H1 (cell line): ENCODE measurements around the gene ATP1B3. TPM values are rescaled to one million over a fixed set of nuclear protein-coding genes. Genes with fewer than 3 reads are reported as not detected.
A peak's percentile ranks its signal among the peaks of the same experiment; 100 is the strongest.

ENCODE experiments used
- CTCF ChIA-PET: fragments of 300-600 bp; sonication (Branson Sonifier 250); formaldehyde crosslinking; loops from one replicate; lab custom pipeline; 2021; ENCODE audit not compliant: partially characterized antibody; lab: Charles Lee
- POLR2A ChIA-PET: fragments of 300-600 bp; sonication (Branson Sonifier 250); formaldehyde crosslinking; loops from one replicate; lab custom pipeline; 2021; ENCODE audit warnings: inconsistent platforms; ENCODE audit not compliant: partially characterized antibody; lab: Charles Lee
- DNase-seq, 2 experiments: peaks; one replicate each; pipeline versions ENCODE4 v3.0.0 to v3.0.0-alpha.2; 2010 to 2022; ENCODE audit warnings: low spot score in 2 of 2, low read depth in 1 of 2, mixed read lengths in 1 of 2
- FAIRE-seq: peaks from 2 replicates; lab custom pipeline; 2011; peaks lifted over from hg19 to GRCh38; lab: Jason Lieb, UNC
- H2AFZ ChIP-seq: 2 replicates; pipeline ENCODE4 v1.8.1; 2012; ENCODE audit warnings: low read length, inconsistent platforms
- H2AK5ac ChIP-seq: 2 replicates; pipeline ENCODE4 v1.6.1; 2013; ENCODE audit warnings: low read depth, low read length
- H2BK120ac ChIP-seq: replicated peaks from 2 replicates; pipeline ENCODE3; 2013; ENCODE audit warnings: low read depth, low read length, inconsistent platforms
- H2BK12ac ChIP-seq: 2 replicates; pipeline ENCODE4 v1.6.1; 2013; ENCODE audit warnings: low read depth, low read length
- H2BK15ac ChIP-seq: 2 replicates; pipeline ENCODE4 v1.6.1; 2013; ENCODE audit warnings: low read length
- H2BK20ac ChIP-seq: 2 replicates; pipeline ENCODE4 v1.6.1; 2013; ENCODE audit warnings: low read length
- H2BK5ac ChIP-seq: 2 replicates; pipeline ENCODE4 v1.6.1; 2013; ENCODE audit warnings: low read depth, low read length
- H3K14ac ChIP-seq: 2 replicates; pipeline ENCODE4 v1.6.1; 2013; ENCODE audit warnings: inconsistent platforms; ENCODE audit not compliant: insufficient read length
- H3K18ac ChIP-seq: 2 replicates; pipeline ENCODE4 v1.6.1; 2013; ENCODE audit warnings: low read length; ENCODE audit errors: extremely low read depth
- H3K23ac ChIP-seq: 2 replicates; pipeline ENCODE4 v1.6.1; 2013; ENCODE audit warnings: inconsistent platforms; ENCODE audit not compliant: insufficient read length
- H3K23me2 ChIP-seq: 2 replicates; pipeline ENCODE4 v1.6.1; 2013; ENCODE audit warnings: low read depth, low read length
- H3K27ac ChIP-seq: 2 replicates; pipeline ENCODE4 v1.6.1; 2011; ENCODE audit warnings: low read depth, low read length, inconsistent platforms
- H3K27me3 ChIP-seq, 4 experiments: replicated peaks in 1 of 4; 1 replicate in 1 of 4; 2 replicates in 3 of 4; pipeline versions ENCODE4 v1.6.1 to v1.8.1; 2011 to 2013; ENCODE audit warnings: low read length in 3 of 4, mild to moderate bottlenecking in 3 of 4, inconsistent platforms in 2 of 4, mixed read lengths in 2 of 4, moderate library complexity in 1 of 4; ENCODE audit not compliant: control insufficient read depth in 3 of 4, insufficient read depth in 3 of 4; ENCODE audit errors: extremely low read depth in 1 of 4
- H3K36me3 ChIP-seq, 4 experiments: 2 replicates each; pipeline versions ENCODE4 v1.6.1 to v1.8.1; 2011 to 2013; ENCODE audit warnings: mild to moderate bottlenecking in 4 of 4, low read length in 3 of 4, moderate library complexity in 2 of 4, control low read depth in 1 of 4, inconsistent platforms in 1 of 4; ENCODE audit not compliant: insufficient read depth in 4 of 4, control insufficient read depth in 2 of 4
- H3K4ac ChIP-seq: replicated peaks from 2 replicates; pipeline ENCODE3; 2013; ENCODE audit warnings: low read length, low read depth, mixed read lengths, inconsistent platforms; ENCODE audit not compliant: insufficient read length
- H3K4me1 ChIP-seq, 4 experiments: replicated peaks in 1 of 4; 1 replicate in 1 of 4; 2 replicates in 3 of 4; pipeline versions ENCODE4 v1.6.1 to v1.8.1; 2011 to 2013; ENCODE audit warnings: low read length in 3 of 4, inconsistent platforms in 2 of 4, mixed read lengths in 1 of 4; ENCODE audit not compliant: insufficient read depth in 4 of 4, control insufficient read depth in 3 of 4
- H3K4me2 ChIP-seq, 2 experiments: 2 replicates each; pipeline versions ENCODE4 v1.6.1 to v1.8.1; 2011 to 2013; ENCODE audit warnings: low read depth in 2 of 2, low read length in 2 of 2, control low read depth in 1 of 2, inconsistent platforms in 1 of 2, mild to moderate bottlenecking in 1 of 2; ENCODE audit not compliant: insufficient read depth in 1 of 2
- H3K4me3 ChIP-seq, 4 experiments: fragments of 200-600, 300-600 bp in 1 of 4; sonication (generic), shearing (Covaris generic), sonication (Bioruptor Twin) in 1 of 4; 2 replicates each; pipeline versions ENCODE4 v1.5.1 to v1.8.1; 2011 to 2016; ENCODE audit warnings: low read length in 4 of 4, low read depth in 3 of 4, control low read depth in 2 of 4, inconsistent platforms in 2 of 4, mild to moderate bottlenecking in 2 of 4, mixed read lengths in 1 of 4, moderate library complexity in 1 of 4; ENCODE audit not compliant: insufficient read depth in 2 of 4; ENCODE audit errors: extremely low read depth in 1 of 4
- H3K56ac ChIP-seq: replicated peaks from 2 replicates; pipeline ENCODE3; 2013; ENCODE audit warnings: low read depth, mild to moderate bottlenecking, mixed read lengths, low read length, inconsistent platforms; ENCODE audit not compliant: insufficient read length
- H3K79me1 ChIP-seq: 2 replicates; pipeline ENCODE4 v1.6.1; 2013; ENCODE audit warnings: low read depth, low read length, control low read depth
- H3K79me2 ChIP-seq, 2 experiments: 2 replicates each; pipeline versions ENCODE4 v1.6.1 to v1.8.1; 2012 to 2013; ENCODE audit warnings: low read length in 2 of 2, mild to moderate bottlenecking in 2 of 2, inconsistent platforms in 1 of 2; ENCODE audit not compliant: insufficient read depth in 2 of 2, control insufficient read depth in 1 of 2
- H3K9ac ChIP-seq, 4 experiments: replicated peaks in 1 of 4; 1 replicate in 1 of 4; 2 replicates in 3 of 4; pipeline versions ENCODE4 v1.6.1 to v1.8.1; 2011 to 2013; ENCODE audit warnings: low read depth in 3 of 4, low read length in 3 of 4, control low read depth in 2 of 4, mild to moderate bottlenecking in 2 of 4, moderate library complexity in 2 of 4, inconsistent platforms in 1 of 4; ENCODE audit errors: extremely low read depth in 1 of 4
- H3K9me3 ChIP-seq, 2 experiments: 2 replicates each; pipeline versions ENCODE4 v1.6.1 to v1.8.1; 2012 to 2013; ENCODE audit warnings: mild to moderate bottlenecking in 2 of 2, moderate library complexity in 2 of 2, control low read depth in 1 of 2, inconsistent platforms in 1 of 2, low read depth in 1 of 2, low read length in 1 of 2, mixed read lengths in 1 of 2; ENCODE audit not compliant: insufficient read depth in 2 of 2
- H4K20me1 ChIP-seq, 2 experiments: replicated peaks in 1 of 2; 2 replicates each; pipeline versions ENCODE3 to v1.8.1; 2011 to 2013; ENCODE audit warnings: inconsistent platforms in 2 of 2, low read length in 2 of 2, mild to moderate bottlenecking in 1 of 2; ENCODE audit not compliant: insufficient read depth in 2 of 2, control insufficient read depth in 1 of 2
- H4K5ac ChIP-seq: 2 replicates; pipeline ENCODE4 v1.6.1; 2013; ENCODE audit warnings: low read length, low read depth, mixed read lengths, inconsistent platforms; ENCODE audit not compliant: insufficient read length
- H4K8ac ChIP-seq: 2 replicates; pipeline ENCODE4 v1.8.0; 2013; ENCODE audit warnings: mild to moderate bottlenecking, moderate library complexity, low read length, inconsistent platforms; ENCODE audit not compliant: insufficient read depth; ENCODE audit errors: extremely low read depth
- H4K91ac ChIP-seq: replicated peaks from 2 replicates; pipeline ENCODE3; 2013; ENCODE audit warnings: low read length, mixed read lengths, inconsistent platforms; ENCODE audit not compliant: insufficient read length
- ASH2L ChIP-seq: fragments of 200-600, 300-600 bp; sonication (generic); IDR thresholded peaks from one replicate; pipeline ENCODE4 v1.7.1; 2017; ENCODE audit warnings: low read length
- JUN ChIP-seq: IDR thresholded peaks from 2 replicates; pipeline ENCODE4 v1.6.1; 2011; ENCODE audit warnings: low read depth, mild to moderate bottlenecking, improper control_type of control experiment, low read length
- TEAD4 ChIP-seq: IDR thresholded peaks from 2 replicates; pipeline ENCODE4 v1.6.1; 2012; ENCODE audit warnings: low read depth, low read length, inconsistent platforms, mixed read lengths
- WGBS, 2 experiments: shearing (Covaris generic) in 1 of 2; methylation state at CpG; one replicate each; pipeline versions ENCODE4 v1.1.6 to v1.1.7; 2013 to 2015; ENCODE audit warnings: low lambda C conversion rate in 2 of 2, mixed read lengths in 2 of 2, inconsistent platforms in 1 of 2, low coverage in 1 of 2, missing lambda C conversion rate in 1 of 2; ENCODE audit not compliant: insufficient replicate concordance in 2 of 2, insufficient coverage in 1 of 2, insufficient read length in 1 of 2; ENCODE audit errors: extremely low coverage in 1 of 2, missing lambda C conversion rate in 1 of 2; 5-methylcytosine and 5-hydroxymethylcytosine counted together
- polyA plus RNA-seq, 7 experiments: library from polyadenylated mRNA; depleted of rRNA in 3 of 7; stranded (reverse) in 5 of 7; unstranded in 2 of 7; fragments of >200 nt in 5 of 7; fragments of 200-250 nt in 2 of 7; gene quantifications; 1 replicate in 5 of 7; 2 replicates in 1 of 7; 4 replicates in 1 of 7; pipeline versions ENCODE4 v1.2.1 to v1.2.3, GENCODE V29; 2011 to 2013; ENCODE audit warnings: missing spikeins in 2 of 7, mixed read lengths in 2 of 7
- total RNA-seq: library from RNA; stranded (reverse); fragmentation: NEBNext Ultra II Directional; extraction: Animal tissue kit (Norgen Biotek cat#: 25700); gene quantifications from 2 replicates; pipeline ENCODE4 v1.2.1, GENCODE V29; 2021

Gene ATP1B3
- total and polyA plus RNA-seq, 2 of the 8 experiments (the other 6 are each of a cell fraction or from before 2014, with no cell fraction given), result 233 to 342 TPM

- H3K23ac ChIP-seq, result no peak overlapping the region
- no peaks in the 10 kb centered on the region for H4K20me1 ChIP-seq
- no peak overlapping the region for H2BK12ac ChIP-seq
- no peak overlapping the region for H2BK5ac ChIP-seq
- H2BK15ac ChIP-seq, result no peak overlapping the region
- no peaks in the 10 kb centered on the region for H3K23me2 ChIP-seq
- H3K27me3 ChIP-seq, result no peaks in the 10 kb centered on the region
- H3K9me3 ChIP-seq, result no peaks in the 10 kb centered on the region
- peaks cover 0 to 4% (median 0%) of the 10 kb centered on the region in 4 experiments; a peak in 1 of 7 replicates for H3K4me1 ChIP-seq
- H3K56ac ChIP-seq, result no peak overlapping the region
- TF ChIP-seq ASH2L, result no peak
- no peak for TF ChIP-seq JUN
- peak; percentile 14; the same call in 1 of the 2 replicates for TF ChIP-seq TEAD4
- DNase-seq (no peak), FAIRE-seq (no peak)
- no peak overlapping the region for H3K9ac ChIP-seq
- H4K91ac ChIP-seq, result no peak overlapping the region
- H3K79me1 ChIP-seq, result no peaks in the 10 kb centered on the region
- no peak overlapping the region for H3K27ac ChIP-seq
- no peak overlapping the region for H3K14ac ChIP-seq
- no peak overlapping the region for H3K4me2 ChIP-seq
- H3K79me2 ChIP-seq, result no peaks in the 10 kb centered on the region
- no peak overlapping the region for H4K8ac ChIP-seq
- no peak overlapping the region for H4K5ac ChIP-seq
- WGBS, 2 experiments, result 75% methylated on average over 4 of the region's 4 CpGs; no CpG with 5 or more reads in 1 of the 2 experiments
- POLR2A ChIA-PET, result interaction anchor here (1.3 kb wide), 1 partner anchor 10 kb away, joined by 4 read pairs; no protein-coding TSS in a partner anchor
- H3K18ac ChIP-seq, result no peak overlapping the region
- H2BK20ac ChIP-seq, result no peak overlapping the region
- H3K36me3 ChIP-seq, result no peaks in the 10 kb centered on the region
- H3K4ac ChIP-seq, result no peak overlapping the region
- CTCF ChIA-PET, result interaction anchor here (1.1 to 1.6 kb wide), 4 partner anchors 15 to 288 kb away, joined by 3 to 4 read pairs (median 4); no protein-coding TSS in a partner anchor
- no peak overlapping the region for H3K4me3 ChIP-seq
- H2AK5ac ChIP-seq, result no peak overlapping the region
- no peak overlapping the region for H2AFZ ChIP-seq
- no peak overlapping the region for H2BK120ac ChIP-seq
Observed at GRCh38 chr3:141939759-141940158, 63.3 kb downstream of the ATP1B3 start.
